Measurements from ENCODE around the gene RUFY2.

GRCh38 chr10:68327889-68328786 is 78.9 kb downstream of the RUFY2 start:
- TF ChIP-seq CTCF (IDR thresholded peaks at IDR 0.05) (no peak), POLR2A (IDR thresholded peaks at IDR 0.05) (no peak)
